HG03575 (cell line): ENCODE data around the gene NT5DC1.

ENCODE experiments used
- ATAC-seq: cut with Tn5 transposase; IDR thresholded peaks from one replicate; pipeline ENCODE4 v1.9.1; 2021; ENCODE audit not compliant: unreplicated experiment, insufficient number of reproducible peaks, low FRiP score; ENCODE audit errors: extremely low read depth

NT5DC1 gene

DNA sequence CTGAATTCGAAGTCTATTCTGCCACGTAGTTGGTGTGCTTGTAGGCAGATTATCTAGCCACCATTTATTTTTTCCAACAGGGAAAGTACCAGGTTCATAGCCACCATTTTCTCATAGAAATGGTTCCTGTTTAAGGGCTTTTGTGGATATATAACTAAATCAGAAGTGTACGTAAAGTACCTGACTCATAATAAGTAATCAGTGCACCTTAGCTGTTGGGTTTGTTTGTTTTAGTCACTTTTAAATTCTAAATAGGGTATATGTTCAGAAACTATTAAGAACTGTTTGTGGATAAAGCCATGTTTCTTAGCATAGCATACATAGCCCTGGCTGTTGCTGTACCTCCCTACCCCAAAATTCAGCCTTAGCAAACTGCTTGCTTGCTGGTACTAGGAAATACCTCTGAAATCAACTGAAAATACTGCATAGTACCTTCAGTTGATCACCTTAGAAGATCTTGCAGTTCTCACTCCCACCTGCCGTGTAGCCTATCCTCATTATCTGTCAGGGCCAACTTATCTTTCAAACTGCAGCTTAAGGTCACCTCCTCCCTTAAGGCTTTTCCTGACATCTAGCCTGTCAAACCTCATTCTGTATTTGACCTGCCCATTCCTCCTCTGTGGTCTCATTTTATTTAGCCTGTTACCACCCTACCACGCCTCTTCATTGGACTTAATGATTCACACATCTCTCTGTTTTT lies 69.9 kb downstream of the NT5DC1 start:
- no peak for ATAC-seq

DNA sequence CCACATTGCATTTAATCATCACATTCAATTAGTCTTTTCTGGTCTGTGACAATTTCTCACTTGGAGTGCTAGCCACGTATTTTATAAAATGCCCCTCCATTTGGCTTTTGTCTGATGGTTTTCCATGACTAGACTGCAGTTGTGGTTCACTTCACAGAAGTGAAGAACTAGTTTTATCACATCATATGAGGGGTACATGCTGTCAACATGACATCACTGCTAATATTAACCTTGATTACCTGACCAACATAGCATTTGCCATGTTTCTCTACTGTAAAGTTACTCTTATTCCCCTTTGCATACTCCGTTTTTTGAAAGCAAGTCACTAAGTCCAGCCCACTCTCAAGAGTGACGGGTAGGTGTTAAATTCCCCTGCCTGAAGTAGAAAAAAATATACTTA lies 73.3 kb downstream of the NT5DC1 start:
- no peak for ATAC-seq

DNA sequence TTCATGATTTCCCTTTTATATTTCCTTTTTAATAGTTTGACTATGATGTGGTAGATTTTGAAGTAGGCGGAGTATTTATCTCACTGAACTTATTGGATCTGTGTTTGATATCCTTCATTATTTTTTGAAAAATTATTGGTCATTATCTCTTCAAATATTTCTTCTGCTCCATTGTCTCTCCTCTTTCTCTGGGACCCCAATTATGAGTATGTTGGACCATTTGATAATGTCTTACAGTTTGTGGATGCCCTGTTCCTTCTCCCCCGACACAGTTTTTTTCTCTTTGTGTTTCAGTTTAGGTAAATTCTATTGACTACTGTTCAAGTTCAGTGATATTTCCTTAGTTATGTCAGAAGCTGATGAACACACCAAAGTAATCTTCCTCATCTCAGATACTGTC lies 74.7 kb downstream of the NT5DC1 start:
- ATAC-seq: no peak

DNA sequence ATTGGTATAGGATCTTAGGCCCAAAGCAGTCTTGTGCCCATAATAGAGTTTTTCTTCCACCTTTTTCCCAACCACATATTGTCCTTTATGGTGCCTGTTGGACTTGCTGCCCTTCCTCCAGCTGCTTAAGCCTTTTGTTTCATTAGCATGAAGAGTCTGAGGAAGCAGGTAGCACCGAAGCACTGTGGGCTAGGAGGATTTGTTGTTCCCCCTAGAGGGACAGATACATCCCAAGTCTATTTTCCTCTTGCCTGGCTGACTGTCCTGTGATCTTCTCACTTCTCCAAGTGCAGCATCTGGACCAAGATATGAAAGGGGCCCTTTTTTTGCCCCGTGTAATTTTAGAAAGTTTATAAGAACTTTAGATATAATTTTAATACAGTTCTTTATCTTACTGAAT lies 75.9 kb downstream of the NT5DC1 start:
- ATAC-seq: no peak

DNA sequence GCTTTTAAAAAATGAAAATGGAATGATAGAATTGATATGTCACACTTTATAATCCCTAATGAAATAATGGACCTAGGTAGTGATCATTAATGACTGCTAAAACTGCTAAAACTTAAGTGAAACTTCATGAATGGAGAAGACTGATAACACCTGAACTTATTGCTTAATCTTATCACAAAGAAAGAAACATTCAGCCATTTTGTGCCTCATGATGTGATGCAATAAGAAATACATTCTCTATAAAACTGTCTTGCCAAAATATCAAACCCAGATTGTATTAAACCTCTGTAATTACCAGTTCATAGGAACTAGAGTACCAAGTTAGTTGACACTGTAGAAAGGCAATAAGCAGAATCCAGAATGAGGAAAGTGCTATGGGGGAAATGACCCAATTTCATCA lies 79.7 kb downstream of the NT5DC1 start:
- ATAC-seq: no peak

DNA sequence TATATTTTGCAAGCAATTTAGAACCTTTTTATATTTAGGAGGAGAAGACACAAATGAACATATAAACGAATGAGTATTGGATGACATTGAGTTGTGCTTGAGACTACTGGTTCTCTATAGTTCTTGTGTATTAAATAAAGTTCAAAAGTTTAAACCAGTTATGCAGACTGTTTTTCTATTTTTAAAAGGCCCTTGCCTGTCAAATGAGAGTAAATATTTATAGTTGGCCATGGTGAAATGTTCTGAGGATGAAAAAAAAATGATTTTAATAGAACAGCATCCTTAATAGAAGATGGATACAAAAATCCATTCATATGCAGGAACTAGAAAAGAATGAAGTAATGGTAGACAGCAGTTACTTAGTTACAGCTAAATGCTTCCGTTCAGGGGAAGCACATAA lies 88.8 kb downstream of the NT5DC1 start:
- no peak for ATAC-seq

DNA sequence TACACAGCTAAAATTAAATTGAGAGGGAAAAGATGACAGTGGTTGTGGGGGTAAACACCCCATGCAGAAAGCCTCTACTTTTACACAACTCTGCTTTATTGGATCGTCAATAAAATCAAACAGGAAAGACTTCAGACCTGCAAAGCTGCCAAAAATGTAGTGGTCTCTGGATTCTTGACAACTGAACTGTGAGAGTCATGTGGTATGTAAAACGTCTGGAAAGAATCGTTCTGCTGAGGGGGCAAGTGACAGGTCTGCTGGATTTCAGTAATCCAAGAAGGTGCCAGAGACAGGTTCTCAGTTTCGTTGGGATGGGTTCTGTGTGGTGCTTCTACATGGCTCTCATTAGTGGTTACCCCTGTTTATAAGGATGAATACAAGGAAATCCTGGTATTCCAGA lies 89.9 kb downstream of the NT5DC1 start:
- ATAC-seq: no peak

DNA sequence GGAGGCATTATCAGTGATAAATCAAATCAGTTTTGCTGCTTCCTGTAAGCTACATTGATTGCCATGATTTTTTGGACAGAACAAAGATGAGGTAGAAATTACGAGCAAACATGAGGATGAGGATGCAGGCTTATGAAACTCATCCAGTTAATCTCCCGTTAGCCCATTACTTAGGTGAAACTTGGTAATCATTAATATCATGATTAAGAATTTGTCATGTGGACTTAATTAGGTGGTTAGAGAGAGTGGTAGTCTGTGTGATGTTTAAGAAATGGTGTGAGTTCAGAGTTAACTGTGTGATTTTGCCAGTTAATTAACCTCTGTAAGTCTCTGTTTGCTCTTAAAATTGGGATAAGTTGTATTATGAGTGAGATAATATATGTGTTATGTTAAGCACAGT lies 91.2 kb downstream of the NT5DC1 start:
- ATAC-seq: no peak

DNA sequence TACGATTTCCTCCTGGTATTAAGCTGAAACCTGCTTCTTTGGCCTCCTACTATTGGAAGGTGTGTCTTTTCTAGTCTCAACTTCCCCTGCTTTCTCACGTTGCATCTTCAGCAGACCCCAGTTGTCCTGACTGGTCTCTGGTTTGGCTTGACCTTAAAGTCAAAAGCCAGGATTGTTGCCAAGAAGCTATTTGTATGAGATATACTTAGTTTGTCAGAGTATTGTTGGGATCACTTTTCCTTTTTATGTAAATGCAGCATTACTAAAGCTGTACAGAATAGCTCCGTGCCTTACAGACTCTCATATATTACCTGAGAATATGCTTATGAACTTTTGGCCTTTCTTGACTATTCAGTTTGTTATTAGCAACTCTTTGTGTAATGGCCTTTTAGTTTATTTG lies 92.1 kb downstream of the NT5DC1 start:
- ATAC-seq: no peak

DNA sequence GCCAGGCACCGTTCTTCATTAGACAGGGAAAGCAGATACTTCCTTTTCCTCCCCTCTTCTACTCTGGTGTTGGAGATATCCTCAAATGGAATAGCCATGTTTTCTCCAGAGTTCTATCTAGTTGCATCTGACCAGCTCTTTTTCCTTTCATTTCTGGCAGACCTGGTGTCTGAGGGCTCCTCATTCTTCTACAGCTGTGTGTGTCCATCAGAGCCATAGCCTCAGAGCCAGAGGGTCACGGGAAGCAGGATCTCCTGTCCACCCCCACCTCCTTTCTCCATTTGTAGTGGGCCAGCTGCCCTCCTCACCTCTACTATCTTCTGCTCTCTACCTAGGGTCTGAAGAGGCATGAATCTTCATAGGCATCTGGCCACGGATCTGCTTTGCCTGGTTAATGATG lies 96.2 kb downstream of the NT5DC1 start:
- ATAC-seq: no peak

DNA sequence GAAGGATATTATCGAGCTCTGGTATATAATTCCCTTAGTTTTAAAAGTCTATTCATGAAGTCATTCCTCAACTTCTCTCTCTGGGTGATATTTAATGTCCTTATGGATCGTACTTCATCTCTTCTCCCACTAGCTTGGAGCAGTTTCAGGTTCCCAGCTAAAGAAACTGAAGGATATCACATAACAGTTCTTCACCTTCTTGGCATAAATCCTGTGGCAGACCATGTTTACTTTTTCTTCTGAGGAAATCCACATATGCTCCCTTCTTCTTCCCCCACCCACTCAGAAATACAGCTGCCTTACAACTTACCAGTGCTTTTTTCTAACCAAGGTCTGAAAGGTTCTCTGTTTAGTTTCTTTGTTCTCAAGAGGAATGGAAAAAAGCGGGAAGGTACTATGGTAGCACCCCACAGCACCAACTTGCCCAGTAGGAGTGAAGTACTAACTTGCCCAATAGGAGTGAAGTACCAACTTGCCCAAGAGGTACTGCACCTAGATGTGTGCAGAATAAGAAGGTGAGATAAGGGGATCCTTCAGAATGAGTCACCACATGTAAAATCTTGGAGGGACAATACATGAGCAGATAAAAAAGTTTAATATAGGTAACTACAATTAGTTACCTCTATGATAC lies 100.1 kb downstream of the NT5DC1 start:
- ATAC-seq: no peak

DNA sequence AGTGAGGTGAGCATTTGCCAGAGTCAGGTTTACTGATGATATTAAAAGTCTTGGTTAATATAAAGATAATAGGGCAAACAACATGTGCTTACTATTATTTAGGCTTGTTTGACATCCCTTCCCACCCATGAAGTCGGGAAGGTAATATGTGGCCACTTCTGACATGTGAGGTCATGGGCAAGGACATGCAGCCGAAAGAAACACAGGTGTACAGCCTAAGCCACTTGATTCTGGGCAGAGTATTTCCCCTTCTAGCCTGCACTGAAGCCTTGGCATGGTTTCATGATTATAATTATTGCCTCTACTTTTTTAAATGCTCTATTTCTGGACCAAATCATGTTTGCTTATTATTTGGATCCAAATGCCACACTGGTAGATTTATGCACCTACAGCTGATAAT lies 100.9 kb downstream of the NT5DC1 start:
- no peak for ATAC-seq

DNA sequence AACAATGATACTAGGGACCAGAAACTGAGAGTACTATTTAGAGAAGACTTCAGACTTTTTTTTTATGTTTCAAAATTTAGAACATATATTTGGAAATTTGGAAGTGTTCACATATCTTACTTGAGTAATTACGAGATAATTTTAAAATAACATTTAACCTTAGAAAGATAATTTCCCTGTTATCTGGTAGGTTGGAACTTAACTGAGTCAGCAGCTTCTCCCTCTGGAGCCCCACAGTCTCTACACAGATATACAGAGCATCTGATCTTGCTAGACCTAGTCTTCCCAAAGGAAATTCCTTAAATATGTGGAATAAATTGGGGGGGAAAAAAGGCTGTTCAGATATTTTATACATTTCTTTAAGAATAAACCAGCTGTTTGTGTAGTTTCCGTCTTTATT lies 104.6 kb downstream of the NT5DC1 start:
- no peak for ATAC-seq

DNA sequence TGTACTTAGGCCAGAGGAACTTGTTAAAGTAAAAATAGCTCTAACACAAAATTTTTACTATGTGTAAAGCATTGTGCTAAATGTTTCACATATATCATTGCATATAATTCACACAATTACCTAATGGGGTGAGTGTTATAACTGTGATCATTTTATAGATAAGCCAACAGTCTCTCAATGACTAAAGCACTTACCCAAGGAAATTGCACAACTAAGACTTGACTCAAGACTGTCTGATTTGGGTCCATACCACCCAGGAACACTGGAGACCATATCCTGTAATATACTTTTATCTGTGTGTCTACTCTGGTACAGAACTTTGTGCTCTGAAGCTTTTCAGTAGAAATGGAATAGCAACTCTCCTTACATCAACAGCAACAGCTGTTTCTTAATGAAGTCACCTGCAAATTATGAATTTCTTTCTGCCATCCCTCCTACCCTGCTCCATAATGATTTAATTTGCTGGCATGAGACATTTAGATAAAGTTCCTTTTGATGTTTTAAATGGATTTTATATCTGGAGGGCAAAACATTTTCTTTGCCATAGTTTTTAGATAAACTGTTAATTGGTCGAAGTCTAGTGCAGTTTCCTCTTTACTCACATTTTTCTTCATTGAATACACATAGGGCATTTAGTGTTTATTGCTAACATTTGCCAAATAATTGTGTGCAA lies 105.7 kb downstream of the NT5DC1 start:
- ATAC-seq: no peak

DNA sequence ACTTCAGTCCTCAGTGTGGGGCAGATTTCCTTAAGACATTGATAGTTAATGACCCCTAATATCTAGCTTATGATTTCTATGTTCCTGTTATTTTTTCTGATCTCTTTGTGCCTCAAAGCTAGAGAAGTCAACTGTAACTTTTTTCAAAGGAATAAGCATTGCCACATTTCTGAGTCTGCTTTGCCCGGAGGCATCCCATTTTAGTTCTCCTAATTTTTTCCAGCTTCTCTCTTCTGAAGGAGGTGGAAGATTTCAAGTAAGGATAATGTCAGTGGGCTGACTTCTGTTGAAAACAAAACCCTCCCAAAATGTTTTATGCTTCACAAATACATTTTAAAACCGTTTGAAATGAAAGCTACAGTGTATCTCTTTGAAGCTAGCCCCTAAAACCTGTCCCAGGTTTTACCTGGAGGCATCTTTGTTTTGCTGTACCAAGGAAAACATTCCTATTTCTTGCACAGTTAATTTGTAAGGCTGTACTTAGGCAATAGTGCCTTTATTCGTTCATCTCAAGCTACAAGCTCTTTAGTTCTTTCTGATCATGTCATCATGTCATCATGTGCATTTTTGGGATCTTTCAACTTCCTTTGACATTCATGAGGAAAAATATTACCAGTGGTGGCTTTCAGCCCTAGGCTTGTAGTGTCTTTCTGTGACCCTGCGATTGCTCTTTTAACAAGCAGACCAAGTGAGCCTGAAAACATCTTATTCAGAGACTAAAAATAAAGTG lies 107.6 kb downstream of the NT5DC1 start:
- no peak for ATAC-seq

DNA sequence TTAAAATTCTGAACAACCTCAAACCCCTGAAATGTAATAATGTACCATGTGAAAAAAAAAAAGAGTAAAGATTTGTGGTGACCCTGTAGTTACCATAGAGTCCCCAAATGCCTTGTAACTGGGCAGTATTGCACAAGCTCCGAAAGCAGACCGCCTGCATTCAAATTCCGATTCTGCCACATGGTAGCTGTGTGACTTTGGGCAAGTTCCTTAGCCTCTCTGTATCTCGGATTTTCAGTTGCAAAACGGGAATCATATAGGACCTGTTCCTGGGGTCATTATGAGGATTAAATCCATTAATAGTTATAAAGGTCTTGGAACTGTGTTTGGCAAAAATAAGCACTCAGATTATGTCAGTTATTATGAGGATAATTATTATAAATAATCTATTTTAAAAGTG lies 109.7 kb downstream of the NT5DC1 start:
- no peak for ATAC-seq

DNA sequence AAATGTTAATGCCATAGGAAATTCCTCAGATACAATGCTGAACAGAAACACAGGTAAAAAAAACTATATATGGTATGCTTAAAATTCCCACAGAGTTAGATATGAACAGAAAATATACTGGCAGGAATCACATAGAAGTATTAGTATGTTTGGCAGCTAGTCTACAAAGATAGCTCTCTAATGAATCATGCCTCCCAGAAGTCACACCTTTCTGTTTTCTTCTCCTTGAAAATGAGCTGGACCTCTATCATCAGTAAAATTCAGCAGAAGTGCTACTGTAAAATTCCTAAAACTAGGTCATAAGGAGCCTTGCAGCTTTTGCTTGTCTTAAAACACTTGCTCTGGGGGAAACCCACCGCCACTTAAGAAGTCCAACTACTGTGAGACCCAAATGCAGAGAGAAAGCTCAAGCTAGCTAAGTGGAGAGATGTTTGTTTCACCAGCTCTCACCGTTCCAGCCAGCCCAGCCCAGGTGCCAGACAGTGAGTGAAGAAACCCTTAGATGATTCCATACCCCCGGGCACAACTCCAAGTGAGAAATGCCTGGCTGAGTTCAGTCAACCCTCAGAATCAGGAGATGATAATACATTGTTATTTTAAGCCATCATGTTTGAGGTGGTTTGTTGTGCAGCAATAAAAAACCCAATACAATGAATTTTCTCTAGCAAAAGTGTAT lies 110.2 kb downstream of the NT5DC1 start:
- no peak for ATAC-seq

DNA sequence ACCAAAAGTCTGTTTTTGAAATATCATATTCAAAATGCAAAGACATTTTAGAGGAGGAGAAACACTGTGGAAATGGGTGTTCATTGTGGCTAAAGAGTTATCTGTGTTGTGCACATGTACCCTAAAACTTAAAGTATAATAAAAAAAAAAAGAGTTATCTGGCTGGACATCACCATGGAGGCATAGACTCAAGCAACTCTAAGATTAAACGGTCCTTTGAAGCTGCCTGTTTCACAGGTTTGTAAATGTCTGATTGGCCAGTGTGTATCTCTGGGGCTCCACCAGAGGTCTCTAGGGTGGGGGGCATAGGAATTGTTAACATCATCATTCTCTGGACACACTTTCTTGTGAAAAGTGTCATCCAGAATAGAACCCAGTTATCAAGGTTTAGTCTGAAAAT lies 114.0 kb downstream of the NT5DC1 start:
- no peak for ATAC-seq

DNA sequence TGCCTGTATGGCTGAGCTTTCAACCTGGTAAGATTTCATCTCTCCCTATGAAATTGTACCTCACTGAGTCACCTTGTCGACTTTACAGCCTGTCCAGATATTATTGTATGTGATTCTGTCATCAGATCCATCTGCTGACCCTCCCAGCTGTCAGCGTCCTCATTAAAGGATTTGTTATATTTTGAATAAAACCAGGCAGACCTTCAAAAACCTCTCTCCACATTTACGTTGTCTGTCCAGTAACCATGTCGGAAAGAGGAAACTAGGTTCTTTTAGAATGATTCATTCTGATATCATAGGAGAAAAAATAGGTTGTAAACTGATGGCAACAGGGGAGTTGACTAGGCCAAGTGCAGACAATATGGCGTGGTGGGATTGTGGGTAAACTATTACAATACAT lies 114.8 kb downstream of the NT5DC1 start:
- no peak for ATAC-seq
